ENCODE measurements around the gene PPA1. TPM values are rescaled to one million over a fixed set of nuclear protein-coding genes. Genes with fewer than 3 reads are reported as not detected.
"Not testable (repeated sequence)": the region's sequence is repeated elsewhere in the genome, so short reads cannot be mapped to it uniquely, and the experiment has no call there.

The PPA1 gene
- total and polyA plus RNA-seq, 8 donors = 18.1 to 217 (median 125) TPM

DNA sequence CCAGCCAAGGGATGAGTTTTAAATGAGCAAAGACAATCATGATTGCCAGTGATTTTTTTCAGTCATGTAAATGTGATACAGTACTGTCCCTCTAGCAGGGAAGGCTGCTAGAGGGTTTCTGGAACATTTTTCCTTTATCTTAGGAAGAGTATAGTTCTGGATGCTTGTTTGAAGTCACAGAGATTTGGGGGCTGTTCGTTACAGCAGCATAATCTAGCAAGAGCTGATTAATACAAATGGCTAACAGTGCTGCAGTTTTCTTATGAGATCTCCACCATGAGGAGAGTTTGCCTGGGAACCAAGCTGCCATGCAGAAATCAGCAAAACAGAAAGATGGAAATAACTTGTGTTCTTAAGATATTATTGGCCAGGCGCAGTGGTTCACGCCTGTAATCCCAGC is 7.9 kb upstream of the PPA1 start:
- Histone ChIP-seq H3K27me3 (no peaks in the 10 kb centered on the region), H3K27ac (no peak overlapping the region), H3K36me3 (no peaks in the 10 kb centered on the region), H3K4me1 (no peaks in the 10 kb centered on the region), H3K4me3 (no peak overlapping the region), H3K9me3 (no peaks in the 10 kb centered on the region)
- TF ChIP-seq POLR2A (IDR thresholded peaks at IDR 0.05) (no peak), POLR2AphosphoS5 (IDR thresholded peaks at IDR 0.05) (no peak), EP300 (IDR thresholded peaks at IDR 0.05) (no peak)
- TF ChIP-seq, protein P1, sequence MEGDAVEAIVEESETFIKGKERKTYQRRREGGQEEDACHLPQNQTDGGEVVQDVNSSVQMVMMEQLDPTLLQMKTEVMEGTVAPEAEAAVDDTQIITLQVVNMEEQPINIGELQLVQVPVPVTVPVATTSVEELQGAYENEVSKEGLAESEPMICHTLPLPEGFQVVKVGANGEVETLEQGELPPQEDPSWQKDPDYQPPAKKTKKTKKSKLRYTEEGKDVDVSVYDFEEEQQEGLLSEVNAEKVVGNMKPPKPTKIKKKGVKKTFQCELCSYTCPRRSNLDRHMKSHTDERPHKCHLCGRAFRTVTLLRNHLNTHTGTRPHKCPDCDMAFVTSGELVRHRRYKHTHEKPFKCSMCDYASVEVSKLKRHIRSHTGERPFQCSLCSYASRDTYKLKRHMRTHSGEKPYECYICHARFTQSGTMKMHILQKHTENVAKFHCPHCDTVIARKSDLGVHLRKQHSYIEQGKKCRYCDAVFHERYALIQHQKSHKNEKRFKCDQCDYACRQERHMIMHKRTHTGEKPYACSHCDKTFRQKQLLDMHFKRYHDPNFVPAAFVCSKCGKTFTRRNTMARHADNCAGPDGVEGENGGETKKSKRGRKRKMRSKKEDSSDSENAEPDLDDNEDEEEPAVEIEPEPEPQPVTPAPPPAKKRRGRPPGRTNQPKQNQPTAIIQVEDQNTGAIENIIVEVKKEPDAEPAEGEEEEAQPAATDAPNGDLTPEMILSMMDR (IDR thresholded peaks at IDR 0.05) = no peak
- WGBS, 5 donors = 91 to 100% (median 97%) methylated on average over 3 of the region's 3 CpGs
- intact Hi-C loops (cut with DNase I; ENCODE audit: low total_unique reads) = no loop called here
- no peak for DNase-seq

DNA sequence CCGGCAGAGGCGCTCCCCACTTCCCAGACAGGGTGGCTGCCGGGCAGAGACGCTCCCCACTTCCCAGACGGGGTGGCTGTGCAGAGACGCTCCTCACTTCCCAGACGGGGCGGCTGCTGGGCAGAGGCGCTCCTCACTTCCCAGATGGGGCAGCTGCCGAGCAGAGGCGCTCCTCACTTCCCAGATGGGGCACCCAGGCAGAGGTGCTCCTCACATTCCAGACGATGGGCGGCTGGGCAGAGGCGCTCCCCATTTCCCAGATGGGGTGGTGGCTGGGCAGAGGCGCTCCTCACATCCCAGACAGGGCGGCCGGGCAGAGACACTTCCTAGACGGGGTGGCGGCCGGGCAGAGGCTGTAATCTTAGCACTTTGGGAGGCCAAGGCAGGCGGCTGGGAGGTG is 6.8 kb upstream of the PPA1 start:
- DNase-seq; H3K9me3 ChIP-seq; H3K4me1 ChIP-seq; H3K4me3 ChIP-seq; intact Hi-C loops (cut with DNase I; ENCODE audit: low total_unique reads); H3K27me3 ChIP-seq; H3K36me3 ChIP-seq; H3K27ac ChIP-seq: not testable (repeated sequence)
- WGBS, 5 donors = 78 to 93% (median 90%) methylated on average over 7 to 21 of the region's 21 CpGs

DNA sequence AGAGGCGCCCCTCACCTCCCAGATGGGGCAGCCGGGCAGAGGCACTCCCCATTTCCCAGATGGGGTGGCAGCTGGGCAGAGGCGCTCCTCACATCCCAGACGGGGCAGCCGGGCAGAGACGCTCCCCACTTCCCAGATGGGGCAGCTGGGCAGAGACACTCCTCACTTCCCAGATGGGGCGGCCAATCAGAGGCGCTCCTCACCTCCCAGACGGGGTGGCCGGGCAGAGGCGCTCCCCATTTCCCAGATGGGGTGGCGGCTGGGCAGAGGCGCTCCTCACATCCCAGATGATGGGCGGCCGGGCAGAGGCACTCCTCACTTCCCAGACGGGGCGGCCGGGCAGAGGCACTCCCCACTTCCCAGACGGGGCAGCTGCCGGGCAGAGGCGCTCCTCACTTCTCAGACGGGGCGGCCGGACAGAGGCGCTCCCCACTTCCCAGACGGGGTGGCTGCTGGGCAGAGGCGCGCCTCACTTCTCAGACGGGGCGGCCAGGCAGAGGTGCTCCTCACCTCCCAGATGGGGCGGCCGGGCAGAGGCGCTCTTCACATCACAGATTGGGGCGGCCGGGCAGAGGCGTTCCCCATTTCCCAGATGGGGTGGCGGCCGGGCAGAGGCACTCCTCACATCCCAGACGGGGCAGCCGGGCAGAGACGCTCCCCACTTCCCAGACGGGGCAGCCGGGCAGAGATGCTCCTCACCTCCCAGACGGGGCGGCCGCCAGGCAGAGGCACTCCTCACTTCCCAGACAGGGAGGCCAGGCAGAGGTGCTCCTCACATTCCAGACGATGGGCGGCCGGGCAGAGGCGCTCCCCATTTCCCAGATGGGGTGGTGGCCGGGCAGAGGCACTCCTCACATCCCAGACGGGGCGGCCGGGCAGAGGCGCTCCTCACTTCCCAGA is 6.1 kb upstream of the PPA1 start:
- H3K4me3 ChIP-seq; intact Hi-C loops (cut with DNase I; ENCODE audit: low total_unique reads); DNase-seq; H3K4me1 ChIP-seq; H3K9me3 ChIP-seq; H3K27ac ChIP-seq; H3K36me3 ChIP-seq; H3K27me3 ChIP-seq: not testable (repeated sequence)
- WGBS, 5 donors = 91 to 96% (median 96%) methylated on average over 18 to 55 of the region's 55 CpGs

DNA sequence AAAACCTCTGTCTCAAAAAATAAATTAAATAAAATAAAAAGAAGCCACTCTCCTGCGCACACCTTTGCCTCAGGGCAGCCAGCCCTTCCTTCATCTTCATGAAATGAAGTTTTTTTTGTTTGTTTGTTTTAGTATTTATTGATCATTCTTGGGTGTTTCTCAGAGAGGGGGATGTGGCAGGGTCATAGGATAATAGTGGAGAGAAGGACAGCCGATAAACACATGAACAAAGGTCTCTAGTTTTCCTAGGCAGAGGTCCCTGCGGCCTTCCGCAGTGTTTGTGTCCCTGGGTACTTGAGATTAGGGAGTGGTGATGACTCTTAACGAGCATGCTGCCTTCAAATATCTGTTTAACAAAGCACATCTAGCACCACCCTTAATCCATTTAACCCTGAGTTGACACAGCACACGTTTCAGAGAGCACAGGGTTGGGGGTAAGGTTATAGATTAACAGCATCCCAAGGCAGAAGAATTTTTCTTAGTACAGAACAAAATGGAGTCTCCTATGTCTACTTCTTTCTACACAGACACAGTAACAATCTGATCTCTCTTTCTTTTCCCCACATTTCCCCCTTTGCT is 4.8 kb upstream of the PPA1 start:
- H3K36me3 ChIP-seq; DNase-seq; H3K4me3 ChIP-seq; intact Hi-C loops (cut with DNase I; ENCODE audit: low total_unique reads); H3K9me3 ChIP-seq; H3K27me3 ChIP-seq; H3K4me1 ChIP-seq; H3K27ac ChIP-seq: not testable (repeated sequence)
- WGBS, 5 donors = 71 to 84% (median 76%) methylated on average over 6 of the region's 6 CpGs

DNA sequence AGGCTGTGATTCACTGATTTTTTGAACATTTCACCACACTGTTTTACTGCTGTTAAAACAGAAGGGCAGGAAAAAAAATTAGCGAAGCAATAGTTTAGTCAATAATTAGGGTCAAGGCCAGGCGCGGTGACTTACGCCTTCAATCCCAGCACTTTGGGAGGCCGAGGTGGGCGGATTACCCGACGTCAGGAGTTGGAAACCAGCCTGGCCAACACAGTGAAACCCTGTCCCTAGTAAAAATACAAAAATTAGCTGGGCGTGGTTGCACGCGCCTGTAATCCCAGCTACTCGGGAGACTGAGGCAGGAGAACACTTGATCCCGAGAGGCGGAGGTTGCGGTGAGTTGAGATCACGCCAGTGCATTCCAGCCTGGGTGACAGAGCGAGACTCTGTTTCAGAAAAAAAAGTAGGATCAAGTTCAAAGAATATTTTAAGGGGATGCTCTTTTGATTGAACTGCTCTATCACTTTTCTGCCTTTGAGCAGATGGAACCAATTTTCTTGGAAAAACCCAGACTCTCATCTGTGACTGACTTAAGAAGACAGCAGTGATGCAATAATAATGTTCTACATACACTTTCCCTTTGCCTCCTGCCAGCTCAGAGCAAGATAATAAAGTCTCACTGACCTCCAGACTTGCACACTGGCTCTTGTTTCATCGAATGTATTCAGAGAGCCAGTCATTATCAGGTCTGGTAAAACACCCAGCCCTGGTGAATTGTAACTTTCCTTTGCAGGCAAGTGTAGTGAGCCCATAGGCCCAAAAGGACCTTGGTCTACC is 1.6 kb upstream of the PPA1 start:
- Histone ChIP-seq H3K4me1 (peaks cover 7 to 36% (median 24%) of the 10 kb centered on the region in 4 donors), H3K36me3 (peaks cover 2 to 7% (median 3%) of the 10 kb centered on the region in 4 donors), H3K27me3 (no peaks in the 10 kb centered on the region), H3K4me3 (no peak overlapping the region), H3K9me3 (no peaks in the 10 kb centered on the region), H3K27ac (peak overlapping the region in 1 of 5 donors; percentile 93)
- TF ChIP-seq EP300 (IDR thresholded peaks at IDR 0.05) = no peak
- TF ChIP-seq, protein P1 (IDR thresholded peaks at IDR 0.05) = no peak
- no peak for TF ChIP-seq POLR2AphosphoS5 (IDR thresholded peaks at IDR 0.05)
- no peak for TF ChIP-seq POLR2A (IDR thresholded peaks at IDR 0.05)
- intact Hi-C loops (cut with DNase I; ENCODE audit: low total_unique reads) = no loop called here
- WGBS, 5 donors = 80 to 85% (median 83%) methylated on average over 18 of the region's 18 CpGs
- DNase-seq = peak in 1 of 2 donors; percentile 36

Measured in stomach (tissue), 9 donors.